Measurements from ENCODE around the gene ZNF544. TPM values are rescaled to one million over a fixed set of nuclear protein-coding genes. Genes with fewer than 3 reads are reported as not detected.
A peak's percentile ranks its signal among the peaks of the same experiment; 100 is the strongest.

Gene ZNF544
- polyA plus RNA-seq, 2 of the 4 experiments (the other 2 are of a cell fraction): 23.7 to 33.1 TPM

DNA sequence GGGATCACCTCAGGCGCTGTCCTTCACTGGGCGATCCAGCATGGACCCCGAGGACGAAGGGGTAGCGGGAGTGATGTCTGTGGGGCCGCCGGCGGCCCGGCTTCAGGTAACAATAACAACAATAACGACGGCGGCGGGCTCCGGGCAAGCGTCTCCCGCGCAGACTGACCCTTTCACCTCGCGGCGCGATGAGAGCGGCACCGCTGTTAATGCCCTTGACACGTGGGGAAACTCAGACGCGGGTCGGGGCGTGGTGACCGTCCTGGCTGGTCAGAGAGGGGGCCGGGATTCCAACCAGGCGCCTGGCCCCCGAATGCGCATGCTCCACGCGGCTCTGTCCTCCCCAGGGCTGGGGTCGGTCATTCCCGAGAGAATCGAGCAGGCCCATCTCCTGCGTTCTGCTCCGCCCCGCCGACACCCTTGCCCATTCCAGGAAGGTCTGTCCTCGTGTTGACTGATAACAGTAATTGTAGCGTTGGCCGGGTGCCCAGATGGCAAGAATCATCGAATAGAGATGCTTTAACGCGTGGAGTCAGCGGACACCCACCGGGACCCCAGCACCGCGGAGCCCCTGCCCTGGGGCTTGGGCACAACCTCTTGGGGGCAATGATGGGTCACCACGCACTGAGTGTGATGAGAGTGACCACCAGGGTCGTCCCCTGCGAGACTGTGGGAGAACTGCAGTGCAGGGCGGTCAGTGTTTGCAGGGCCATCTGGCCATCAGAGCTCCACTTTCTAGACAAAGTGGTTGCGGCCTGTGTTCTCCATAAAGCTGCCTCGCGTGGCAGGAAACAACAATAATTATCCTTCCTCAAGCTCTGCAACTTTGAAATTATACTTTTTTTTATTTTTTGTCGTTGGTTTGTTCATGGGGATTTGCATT lies 50.6 kb downstream of the ZNF544 start (continued):
- TF ChIP-seq HDAC2 (IDR thresholded peaks at IDR 0.05): no peak

GRCh38 chr19:58279925-58280316 lies 51.2 kb downstream of the ZNF544 start:
- ChIA-PET CTCF (interaction anchor here (0.6 to 1.2 kb wide), 3 partner anchors 16 to 239 kb away, joined by 3 to 4 read pairs (median 3); no protein-coding TSS in a partner anchor), POLR2A (no interaction called here)
- ATAC-seq: no peak
- peak overlapping the region; percentile 85 for H3K4me3 ChIP-seq
- no peak for FAIRE-seq
- no peak for TF ChIP-seq MAFK (IDR thresholded peaks at IDR 0.05; ENCODE audit: partially characterized antibody)
- no peak for TF ChIP-seq JUNB (IDR thresholded peaks at IDR 0.05)
- TF ChIP-seq RARB (CRISPR knock-in tag; IDR thresholded peaks at IDR 0.05): no peak
- TF ChIP-seq CEBPB (IDR thresholded peaks at IDR 0.05): no peak
- TF ChIP-seq GATA3 (IDR thresholded peaks at IDR 0.05; ENCODE audit: borderline replicate concordance): no peak
- TF ChIP-seq KDM1A (IDR thresholded peaks at IDR 0.05; ENCODE audit: low read depth): no peak
- TF ChIP-seq HES2 (IDR thresholded peaks at IDR 0.05): no peak
- TF ChIP-seq CHD4 (IDR thresholded peaks at IDR 0.05; ENCODE audit: borderline replicate concordance): no peak
- no peak for TF ChIP-seq CTCF (IDR thresholded peaks at IDR 0.05)
- TF ChIP-seq CHD2 (IDR thresholded peaks at IDR 0.05; ENCODE audit: low read length, partially characterized antibody): no peak
- H3K27ac ChIP-seq: no peak overlapping the region
- WGBS (ENCODE audit: missing lambda C conversion rate): 91% methylated on average over 4 of the region's 4 CpGs
- no peaks in the 10 kb centered on the region for H3K4me1 ChIP-seq
- peaks cover 85% of the 10 kb centered on the region for H3K9me3 ChIP-seq
- DNase-seq (ENCODE audit: low read depth in 1 of 2, low spot score in 1 of 2): no peak
- H3K4me2 ChIP-seq: peak overlapping the region; percentile 91

DNA sequence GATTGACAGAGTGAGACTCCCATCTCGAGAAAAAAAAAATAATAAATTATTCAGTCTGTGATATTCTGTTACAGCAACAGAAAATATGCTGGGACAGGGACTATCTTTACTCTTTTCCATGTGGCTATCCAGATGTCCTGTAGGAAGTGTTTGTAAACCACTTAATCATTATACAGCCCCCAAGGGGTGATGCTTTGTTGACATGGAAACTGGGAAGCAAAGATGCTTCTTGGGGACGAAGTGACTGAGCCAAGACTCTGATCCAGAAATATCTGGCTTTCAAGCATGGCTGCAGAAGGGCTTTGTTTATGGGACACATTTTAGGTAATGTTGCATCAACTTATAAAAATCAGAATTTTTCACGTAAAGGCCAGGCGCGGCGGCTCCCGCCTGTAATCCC lies 55.5 kb downstream of the ZNF544 start:
- ATAC-seq: no peak
- FAIRE-seq: no peak
- WGBS (ENCODE audit: missing lambda C conversion rate): 93% methylated on average over 7 of the region's 7 CpGs
- H3K4me3 ChIP-seq: no peak overlapping the region
- peaks cover 96% of the 10 kb centered on the region for H3K9me3 ChIP-seq
- no peak overlapping the region for H3K4me2 ChIP-seq
- ChIA-PET POLR2A (interaction anchor here (0.7 kb wide), 1 partner anchor 78 kb away, joined by 3 read pairs; the partner anchor contains the start of gene ZNF497), CTCF (interaction anchor here (0.9 kb wide), 1 partner anchor 44 kb away, joined by 4 read pairs; no protein-coding TSS in a partner anchor)
- TF ChIP-seq, protein P1, sequence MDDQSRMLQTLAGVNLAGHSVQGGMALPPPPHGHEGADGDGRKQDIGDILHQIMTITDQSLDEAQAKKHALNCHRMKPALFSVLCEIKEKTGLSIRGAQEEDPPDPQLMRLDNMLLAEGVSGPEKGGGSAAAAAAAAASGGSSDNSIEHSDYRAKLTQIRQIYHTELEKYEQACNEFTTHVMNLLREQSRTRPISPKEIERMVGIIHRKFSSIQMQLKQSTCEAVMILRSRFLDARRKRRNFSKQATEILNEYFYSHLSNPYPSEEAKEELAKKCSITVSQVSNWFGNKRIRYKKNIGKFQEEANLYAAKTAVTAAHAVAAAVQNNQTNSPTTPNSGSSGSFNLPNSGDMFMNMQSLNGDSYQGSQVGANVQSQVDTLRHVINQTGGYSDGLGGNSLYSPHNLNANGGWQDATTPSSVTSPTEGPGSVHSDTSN (IDR thresholded peaks at IDR 0.05): no peak
- TF ChIP-seq POLR2A (IDR thresholded peaks at IDR 0.05; ENCODE audit: low read length) (no peak), NPAS2 (CRISPR knock-in tag; IDR thresholded peaks at IDR 0.05; ENCODE audit: borderline replicate concordance) (no peak), TFCP2L1 (CRISPR knock-in tag; IDR thresholded peaks at IDR 0.05) (no peak), CBX2 (IDR thresholded peaks at IDR 0.05; ENCODE audit: borderline replicate concordance, low read depth) (no peak), HES2 (IDR thresholded peaks at IDR 0.05) (no peak), MYC (IDR thresholded peaks at IDR 0.05; ENCODE audit: borderline replicate concordance, low read length) (no peak), ZSCAN20 (CRISPR knock-in tag; IDR thresholded peaks at IDR 0.05) (no peak), FOXS1 (CRISPR knock-in tag; IDR thresholded peaks at IDR 0.05) (no peak), RARB (CRISPR knock-in tag; IDR thresholded peaks at IDR 0.05) (no peak), FOSL2 (IDR thresholded peaks at IDR 0.05) (no peak), FOSL2 (CRISPR knock-in tag; IDR thresholded peaks at IDR 0.05) (no peak)
- TF ChIP-seq, protein P2, sequence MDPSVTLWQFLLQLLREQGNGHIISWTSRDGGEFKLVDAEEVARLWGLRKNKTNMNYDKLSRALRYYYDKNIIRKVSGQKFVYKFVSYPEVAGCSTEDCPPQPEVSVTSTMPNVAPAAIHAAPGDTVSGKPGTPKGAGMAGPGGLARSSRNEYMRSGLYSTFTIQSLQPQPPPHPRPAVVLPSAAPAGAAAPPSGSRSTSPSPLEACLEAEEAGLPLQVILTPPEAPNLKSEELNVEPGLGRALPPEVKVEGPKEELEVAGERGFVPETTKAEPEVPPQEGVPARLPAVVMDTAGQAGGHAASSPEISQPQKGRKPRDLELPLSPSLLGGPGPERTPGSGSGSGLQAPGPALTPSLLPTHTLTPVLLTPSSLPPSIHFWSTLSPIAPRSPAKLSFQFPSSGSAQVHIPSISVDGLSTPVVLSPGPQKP (IDR thresholded peaks at IDR 0.05; ENCODE audit: low read depth, low read length): no peak
- no peaks in the 10 kb centered on the region for H3K4me1 ChIP-seq
- DNase-seq (ENCODE audit: low read depth in 1 of 2, low spot score in 1 of 2): no peak
- no peak overlapping the region for H3K27ac ChIP-seq

All from A549 (cell line).